NCI-H460 (cell line): ENCODE results near the gene DAGLB. TPM values are rescaled to one million over a fixed set of nuclear protein-coding genes. Genes with fewer than 3 reads are reported as not detected.
"Not testable (repeated sequence)": the region's sequence is repeated elsewhere in the genome, so short reads cannot be mapped to it uniquely, and the experiment has no call there.

Experiments used
- DNase-seq: peaks from one replicate; pipeline ENCODE4 v3.0.0-alpha.2; 2016; ENCODE audit warnings: low read depth; ENCODE audit errors: extremely low read depth
- total RNA-seq: library from RNA; depleted of rRNA; stranded (reverse); fragments of >200 nt; shearing (Covaris generic); gene quantifications from 2 replicates; pipeline ENCODE4 v1.2.3, GENCODE V29; 2014; rRNA removed

The DAGLB gene
- total RNA-seq, 1 experiment from 2014 or later = 8.7 TPM

DNA sequence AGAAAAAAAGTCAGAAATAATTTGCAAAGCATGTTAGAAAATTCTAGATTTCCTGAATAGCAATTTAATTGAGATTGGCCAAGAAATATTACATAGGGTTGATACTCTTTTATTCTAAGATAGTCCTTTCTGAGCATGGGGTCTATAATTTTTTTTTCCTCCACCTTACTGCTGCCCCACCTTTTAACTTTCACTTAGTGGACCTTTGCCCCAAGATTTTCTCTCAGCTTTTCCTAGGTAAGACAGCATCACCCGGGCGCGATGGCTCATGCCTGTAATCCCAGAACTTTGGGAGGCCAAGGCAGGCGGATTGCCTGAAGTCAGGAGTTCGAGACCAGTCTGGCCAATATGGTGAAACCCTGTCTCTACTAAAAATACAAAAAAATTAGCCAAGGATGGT lies 69.2 kb downstream of the DAGLB start:
- not testable (repeated sequence) for DNase-seq

DNA sequence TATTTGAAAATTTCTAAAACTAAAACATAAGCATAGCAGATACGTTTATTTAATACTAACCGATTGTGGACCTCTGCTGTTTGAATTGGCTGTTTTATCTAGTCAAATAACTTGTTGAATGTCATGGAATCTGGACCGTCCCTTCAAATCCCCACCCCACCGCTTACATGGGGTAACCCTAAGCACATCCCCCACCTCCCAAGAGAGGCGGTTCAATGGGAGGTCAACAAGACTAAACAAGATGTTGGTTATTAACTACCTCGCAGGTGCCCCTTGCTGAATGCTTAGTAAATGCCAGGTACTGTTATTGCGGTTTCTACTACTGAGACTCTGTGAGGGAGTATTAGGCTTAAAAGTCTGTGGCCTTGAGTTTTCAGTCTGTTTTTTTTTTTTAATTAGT lies 70.9 kb downstream of the DAGLB start:
- no peak for DNase-seq

DNA sequence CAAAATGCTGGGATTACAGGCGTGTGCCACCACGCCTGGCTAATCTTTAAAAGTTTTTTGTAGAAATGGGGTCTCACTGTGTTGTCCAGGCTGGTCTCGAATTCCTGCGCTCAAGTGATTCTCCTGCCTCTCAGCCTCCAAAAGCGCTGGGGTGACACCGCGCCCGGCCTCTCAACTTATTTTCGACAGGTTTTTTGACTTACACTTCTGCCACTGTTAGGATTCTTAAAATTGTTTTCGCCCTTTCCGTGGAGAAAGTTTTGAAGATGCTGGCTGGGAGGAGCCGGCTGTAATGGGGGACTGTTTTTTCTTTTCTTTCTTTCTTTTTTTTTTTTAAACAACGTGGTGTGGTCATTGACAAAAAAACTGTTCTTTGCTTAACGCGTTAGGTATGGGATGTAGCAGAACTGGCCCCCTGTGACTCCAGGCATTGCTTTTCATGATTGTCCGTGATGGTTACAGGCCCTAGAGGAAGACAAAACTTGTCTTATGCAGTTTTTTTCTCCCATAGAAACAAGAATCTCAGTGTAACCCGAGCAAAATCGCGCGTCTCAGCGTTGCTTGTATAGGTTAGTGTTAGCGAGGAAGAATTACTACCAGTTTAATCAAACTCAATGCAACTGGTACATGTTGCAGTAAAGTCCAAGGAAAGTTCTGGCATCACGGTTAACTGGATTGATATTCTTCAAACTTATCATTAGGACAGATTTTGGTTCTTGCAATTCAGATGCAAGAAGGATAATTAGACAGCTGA lies 72.2 kb downstream of the DAGLB start:
- no peak for DNase-seq

DNA sequence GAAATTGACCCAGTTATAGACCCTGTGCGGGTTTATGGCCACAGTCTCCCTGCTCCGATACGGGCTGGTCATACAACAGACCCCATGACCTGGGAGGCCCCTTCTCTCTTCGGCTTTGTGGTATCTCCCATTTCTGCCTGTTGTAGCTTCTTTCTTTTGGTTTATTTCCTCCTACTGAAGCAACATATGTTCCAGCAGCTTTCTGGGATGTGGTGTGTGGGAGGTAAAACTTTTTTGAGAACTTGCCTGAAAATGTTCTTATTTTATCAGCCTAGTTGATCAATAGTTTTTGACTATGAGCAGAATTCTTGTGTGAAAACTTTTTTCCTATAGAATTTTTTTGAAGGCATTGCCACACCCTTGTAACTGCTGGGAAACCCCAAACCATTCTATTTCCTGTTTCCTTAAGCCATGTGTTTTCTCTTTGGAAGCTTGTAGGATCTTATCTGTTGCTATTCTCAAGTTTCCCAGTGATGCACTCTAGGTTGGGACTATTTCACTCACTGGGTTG lies 80.0 kb downstream of the DAGLB start:
- no peak for DNase-seq

DNA sequence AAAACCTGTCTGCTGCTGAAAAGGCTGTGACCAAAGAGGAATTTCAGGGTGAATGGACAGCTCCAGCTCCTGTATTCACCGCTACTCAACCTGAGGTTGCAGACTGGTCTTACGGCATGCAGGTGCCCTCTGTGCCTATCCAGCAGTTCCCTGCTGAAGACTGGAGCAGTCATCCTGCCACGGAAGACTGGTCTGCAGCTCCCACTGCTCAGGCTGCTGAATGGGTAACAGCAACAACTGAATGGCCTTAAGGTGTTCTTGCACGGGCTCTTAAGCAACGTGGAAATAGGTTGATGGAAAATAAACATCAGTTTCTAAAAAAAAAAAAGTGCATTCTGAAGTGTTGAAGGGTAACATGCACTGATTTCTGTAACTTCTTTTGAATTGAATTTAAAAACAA lies 82.3 kb downstream of the DAGLB start:
- DNase-seq = no peak

DNA sequence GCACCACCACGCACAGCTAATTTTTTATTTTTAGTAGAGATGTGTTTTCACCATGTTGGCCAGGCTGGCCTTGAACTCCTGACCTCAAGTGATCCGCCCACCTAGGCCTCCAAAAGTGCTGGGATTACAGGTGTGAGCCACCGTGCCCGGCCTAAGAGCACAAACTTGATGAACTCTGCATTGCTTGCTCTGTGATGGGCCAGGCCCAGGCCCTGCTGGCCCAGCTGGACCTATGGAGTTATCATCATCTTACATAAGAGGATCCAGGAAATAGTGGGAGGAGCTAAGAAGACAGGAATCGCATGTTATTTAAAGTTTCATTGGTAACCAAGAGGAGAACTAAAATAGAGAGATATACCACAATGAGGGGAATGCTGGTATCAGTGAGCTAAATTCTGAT lies 86.9 kb downstream of the DAGLB start:
- DNase-seq = no peak

DNA sequence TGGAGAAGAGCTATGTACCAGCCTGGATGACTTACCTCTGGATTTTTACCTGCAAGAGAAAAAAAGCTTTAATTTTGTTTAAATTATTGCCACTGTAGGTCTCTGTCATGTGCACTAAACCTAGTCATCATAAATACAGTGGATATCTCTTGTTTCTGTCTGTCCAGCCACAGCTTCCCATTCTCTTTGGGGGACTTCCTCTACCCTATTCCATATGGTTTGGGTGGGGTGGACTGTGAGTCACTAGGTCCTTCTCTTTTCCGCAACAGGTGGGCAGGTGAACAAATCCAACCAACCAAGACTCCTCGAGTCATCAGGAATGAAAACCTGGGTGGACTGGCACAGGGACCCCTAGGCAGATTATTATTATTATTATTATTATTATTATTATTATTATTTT lies 88.0 kb downstream of the DAGLB start:
- no peak for DNase-seq

Other genes with a start within 250 kb of the DAGLB start
- 10.0 and 12.1 TPM in 2 replicates for gene CYTH3, start 175.3 kb downstream of the DAGLB start, total RNA-seq
- 20.7 and 21.4 TPM in 2 replicates for gene FAM220A, start 99.0 kb downstream of the DAGLB start, total RNA-seq
- 127 and 143 TPM in 2 replicates for gene RAC1, start 73.4 kb downstream of the DAGLB start, total RNA-seq
- 122 and 128 TPM in 2 replicates for gene KDELR2, start 36.2 kb upstream of the DAGLB start, total RNA-seq
- gene GRID2IP, start 103.5 kb upstream of the DAGLB start, total RNA-seq = not detected in 2 replicates
- 70.9 and 84.3 TPM in 2 replicates for gene ZDHHC4, start 129.5 kb upstream of the DAGLB start, total RNA-seq
- gene INTS15, start 142.1 kb upstream of the DAGLB start, total RNA-seq = 24.4 and 25.2 TPM in 2 replicates
- gene ZNF853, start 167.7 kb upstream of the DAGLB start, total RNA-seq = 0.55 and 0.59 TPM in 2 replicates
- 9.8 and 12.0 TPM in 2 replicates for gene ZNF316, start 189.4 kb upstream of the DAGLB start, total RNA-seq